AG04449 (cell line): Measurements from ENCODE around the gene MBIP.

Experiments
- CTCF ChIA-PET: fragments of 350-600 bp; formaldehyde crosslinking; extraction: SDS; loops from one replicate; lab custom pipeline; 2021; ENCODE audit warnings: antibody characterized with exemption; lab: Yijun Ruan, JAX
- POLR2A ChIA-PET: fragments of 400-600, 350-600 bp; formaldehyde crosslinking; extraction: SDS; loops from one replicate; lab custom pipeline; 2020; ENCODE audit warnings: antibody characterized with exemption, inconsistent platforms; lab: Yijun Ruan, JAX
- DNase-seq: peaks from one replicate; pipeline ENCODE4 v3.0.0-alpha.2; 2010; ENCODE audit warnings: low read depth, low spot score
- H3K4me3 ChIP-seq: 2 replicates; pipeline ENCODE4 v1.5.1; 2011; ENCODE audit warnings: low read depth, mild to moderate bottlenecking, control low read depth, low read length
- TF ChIP-seq, protein P1 (sequence below): IDR thresholded peaks from one replicate; pipeline ENCODE4 v1.5.1; 2011; ENCODE audit warnings: mild to moderate bottlenecking, moderate library complexity, low read length, control low read depth, inconsistent platforms; ENCODE audit not compliant: insufficient read depth; ENCODE audit errors: missing control alignments

MBIP gene

DNA sequence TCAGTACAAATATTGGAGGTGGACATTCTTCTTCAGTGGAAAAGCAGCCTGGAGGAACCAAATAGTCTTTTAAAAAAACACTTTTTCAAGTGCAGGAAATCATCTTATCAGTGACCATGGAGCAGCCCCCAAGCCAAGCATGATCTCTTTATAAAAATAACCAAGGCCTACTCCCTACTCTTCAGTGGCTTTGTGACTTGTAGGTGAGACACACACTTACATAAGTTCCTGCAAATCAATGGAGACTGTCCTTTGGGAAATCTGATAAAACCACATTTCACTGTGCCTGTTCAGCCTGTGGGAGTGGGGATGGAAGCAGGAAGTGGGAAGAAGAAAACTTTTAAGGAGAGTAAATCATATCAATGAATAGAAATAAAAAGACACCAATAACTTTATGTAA is 56.3 kb downstream of the MBIP start:
- no peak overlapping the region for H3K4me3 ChIP-seq
- POLR2A ChIA-PET: no interaction called here
- DNase-seq: no peak
- TF ChIP-seq, protein P1, sequence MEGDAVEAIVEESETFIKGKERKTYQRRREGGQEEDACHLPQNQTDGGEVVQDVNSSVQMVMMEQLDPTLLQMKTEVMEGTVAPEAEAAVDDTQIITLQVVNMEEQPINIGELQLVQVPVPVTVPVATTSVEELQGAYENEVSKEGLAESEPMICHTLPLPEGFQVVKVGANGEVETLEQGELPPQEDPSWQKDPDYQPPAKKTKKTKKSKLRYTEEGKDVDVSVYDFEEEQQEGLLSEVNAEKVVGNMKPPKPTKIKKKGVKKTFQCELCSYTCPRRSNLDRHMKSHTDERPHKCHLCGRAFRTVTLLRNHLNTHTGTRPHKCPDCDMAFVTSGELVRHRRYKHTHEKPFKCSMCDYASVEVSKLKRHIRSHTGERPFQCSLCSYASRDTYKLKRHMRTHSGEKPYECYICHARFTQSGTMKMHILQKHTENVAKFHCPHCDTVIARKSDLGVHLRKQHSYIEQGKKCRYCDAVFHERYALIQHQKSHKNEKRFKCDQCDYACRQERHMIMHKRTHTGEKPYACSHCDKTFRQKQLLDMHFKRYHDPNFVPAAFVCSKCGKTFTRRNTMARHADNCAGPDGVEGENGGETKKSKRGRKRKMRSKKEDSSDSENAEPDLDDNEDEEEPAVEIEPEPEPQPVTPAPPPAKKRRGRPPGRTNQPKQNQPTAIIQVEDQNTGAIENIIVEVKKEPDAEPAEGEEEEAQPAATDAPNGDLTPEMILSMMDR: no peak
- CTCF ChIA-PET: no interaction called here

DNA sequence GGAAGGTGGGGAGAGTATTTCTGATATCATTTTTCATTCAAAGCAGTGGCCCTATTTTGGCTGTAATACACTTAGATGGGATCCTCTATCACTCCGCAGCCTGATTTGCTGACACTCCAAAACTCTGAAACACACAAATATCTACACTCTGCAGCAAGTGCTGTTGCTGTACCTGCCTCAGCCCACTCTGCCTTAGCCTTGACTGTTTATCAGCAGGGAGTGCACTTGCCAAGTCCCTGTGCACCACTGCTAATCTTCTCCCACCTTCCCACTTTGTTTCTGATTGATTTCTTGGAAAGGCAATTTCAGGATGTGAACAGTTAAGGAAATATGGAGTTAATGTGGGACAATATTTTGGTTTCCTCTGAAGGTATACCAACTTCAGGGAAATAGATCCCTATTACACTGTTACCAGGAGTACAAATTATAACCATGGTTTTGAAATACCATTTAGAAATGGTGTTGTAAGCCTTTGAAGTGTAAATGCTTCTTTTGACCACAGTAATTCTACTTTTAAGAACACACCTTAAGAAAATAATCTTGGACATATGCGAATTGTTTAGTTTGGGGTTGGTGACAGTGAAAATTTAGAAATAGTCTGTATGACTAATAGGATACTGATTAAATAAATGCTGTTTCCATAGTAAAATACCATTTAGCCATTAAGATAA is 59.3 kb downstream of the MBIP start:
- H3K4me3 ChIP-seq: no peak overlapping the region
- CTCF ChIA-PET: no interaction called here
- TF ChIP-seq, protein P1: no peak
- POLR2A ChIA-PET: no interaction called here
- DNase-seq: no peak

DNA sequence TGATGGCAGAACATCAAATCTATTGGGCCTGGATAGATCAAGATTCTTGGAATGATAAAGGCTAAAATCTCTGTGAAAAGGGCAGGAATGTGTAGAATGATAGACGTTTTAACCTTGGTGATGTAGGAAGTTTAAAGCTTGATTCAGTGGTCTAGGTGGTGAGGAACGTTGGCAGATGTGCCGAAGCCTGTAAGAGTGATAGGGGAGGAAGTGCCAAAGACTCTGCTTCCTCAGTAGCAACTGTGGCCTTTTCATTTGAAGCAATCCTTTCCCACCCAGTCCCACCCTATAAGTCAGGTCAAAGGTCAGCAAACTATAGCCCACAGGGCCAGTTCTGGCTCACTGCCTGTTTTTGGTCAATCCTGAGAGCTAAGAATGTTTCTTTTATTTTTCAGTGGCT is 62.2 kb downstream of the MBIP start:
- ChIA-PET CTCF (no interaction called here), POLR2A (no interaction called here)
- no peak for DNase-seq
- TF ChIP-seq, protein P1: no peak
- no peak overlapping the region for H3K4me3 ChIP-seq

DNA sequence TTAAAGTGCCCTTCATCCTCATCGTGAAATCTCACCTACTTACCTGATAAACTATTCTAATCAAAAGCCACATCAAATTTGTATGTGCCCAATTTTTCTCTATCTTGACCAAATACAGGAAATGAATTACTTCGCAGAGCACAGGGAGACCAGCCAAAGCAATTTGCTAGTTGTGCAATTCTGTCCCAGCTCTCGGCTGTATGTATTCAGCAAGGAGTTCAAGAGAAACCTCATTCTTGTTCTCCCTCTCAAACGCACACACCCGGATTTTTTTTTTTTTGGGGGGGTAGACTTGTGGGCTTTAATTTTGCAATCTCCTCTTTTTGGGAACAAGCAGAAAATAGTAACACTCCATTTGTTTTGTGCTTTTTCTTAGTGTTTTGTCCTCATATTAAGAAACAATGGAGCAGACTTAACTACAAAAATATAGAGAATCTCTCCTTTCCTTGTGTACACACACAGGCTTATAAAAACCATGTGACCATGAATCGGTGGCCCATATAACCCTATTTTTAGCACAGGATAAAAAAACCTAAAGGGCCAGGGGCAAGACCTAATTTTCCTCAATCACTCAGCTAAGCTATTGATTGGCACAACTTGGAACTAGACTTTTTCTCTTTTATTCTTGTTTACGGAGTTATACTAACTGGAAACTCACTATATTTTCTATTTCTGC is 64.2 kb downstream of the MBIP start:
- POLR2A ChIA-PET: no interaction called here
- H3K4me3 ChIP-seq: no peak overlapping the region
- TF ChIP-seq, protein P1: no peak
- DNase-seq: no peak
- CTCF ChIA-PET: no interaction called here

DNA sequence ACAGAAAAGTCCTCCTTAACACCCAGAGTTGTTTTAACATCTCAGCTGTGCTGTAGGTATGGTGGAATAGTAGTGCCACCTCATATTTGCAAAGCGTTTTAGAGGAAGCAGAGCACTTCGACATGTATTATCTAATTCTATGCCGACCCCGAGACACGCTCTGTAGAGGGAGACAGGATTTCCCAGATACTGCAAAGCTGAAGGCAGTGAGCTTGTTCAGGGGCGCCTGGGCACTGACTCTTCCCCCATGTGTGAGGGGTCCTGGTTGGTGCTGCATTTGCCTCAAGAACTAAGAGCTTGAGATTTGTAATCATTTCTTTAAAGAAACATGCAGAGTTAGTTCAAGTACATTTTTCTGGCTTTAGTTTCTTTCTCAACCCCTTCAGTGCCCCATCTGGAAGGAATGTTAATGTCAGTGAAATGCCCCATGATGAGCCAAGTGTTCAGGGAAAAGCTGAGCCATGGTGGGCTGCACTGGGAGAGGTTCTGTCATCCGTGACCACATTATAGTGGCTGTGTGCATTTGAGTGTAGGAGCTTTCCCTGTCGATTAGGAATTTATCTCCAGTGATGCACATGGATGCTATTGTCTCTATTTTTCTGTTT is 66.3 kb downstream of the MBIP start:
- DNase-seq: no peak

More for the DNA sequence above, 66.3 kb downstream of the MBIP start:
- TF ChIP-seq, protein P1: no peak
- CTCF ChIA-PET: interaction anchor here (0.7 to 1.4 kb wide), 5 partner anchors 18 to 219 kb away, joined by 3 to 8 read pairs (median 3); no protein-coding TSS in a partner anchor
- H3K4me3 ChIP-seq: no peak overlapping the region
- POLR2A ChIA-PET: no interaction called here
